NCI-H128 (cell line): ENCODE measurements around the gene KAT14.
"Not testable (repeated sequence)": the region's sequence is repeated elsewhere in the genome, so short reads cannot be mapped to it uniquely, and the experiment has no call there.

ENCODE experiments used
- DNase-seq: peaks from one replicate; lab custom pipeline; 2025; ENCODE audit not compliant: unreplicated experiment; lab: John Stamatoyannopoulos, UW

The KAT14 gene

DNA sequence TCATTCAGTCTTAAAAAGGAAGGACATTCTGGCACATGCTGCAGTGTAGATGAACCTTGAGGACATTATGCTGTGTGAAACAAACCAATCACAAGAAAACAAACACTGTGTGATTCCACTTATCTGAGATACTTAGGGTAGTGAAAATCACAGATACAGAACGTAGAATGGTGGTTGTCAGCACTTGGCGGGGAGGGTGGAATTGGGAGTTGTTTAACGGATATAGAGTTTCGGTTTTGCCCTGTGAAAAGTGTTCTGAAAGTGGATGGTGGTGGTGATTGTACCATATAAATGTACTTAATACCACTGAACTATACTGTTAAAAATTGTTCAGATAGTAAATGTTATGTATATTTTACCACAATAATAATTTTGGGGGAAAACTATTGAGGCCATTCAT is 18.4 kb downstream of the KAT14 start:
- no peak for DNase-seq

DNA sequence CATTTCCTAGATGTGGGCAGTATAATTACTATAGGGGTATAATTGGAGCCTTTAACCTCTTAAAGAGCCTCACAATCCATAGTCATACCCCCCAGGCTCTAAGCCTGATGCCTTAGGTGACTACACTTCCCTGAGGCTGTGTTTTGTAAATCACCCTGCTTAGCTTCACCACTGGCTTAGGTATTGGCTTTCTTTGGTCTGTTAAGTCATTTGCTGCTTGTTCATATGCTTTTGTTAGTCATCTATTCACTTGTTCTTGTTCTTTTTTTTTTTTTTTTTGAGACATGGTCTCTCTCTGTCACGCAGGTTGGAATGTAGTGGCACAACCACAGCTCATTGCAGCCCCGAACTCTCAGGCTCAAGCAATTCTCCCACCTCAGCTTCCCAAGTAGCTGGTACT is 26.7 kb downstream of the KAT14 start:
- DNase-seq = no peak

DNA sequence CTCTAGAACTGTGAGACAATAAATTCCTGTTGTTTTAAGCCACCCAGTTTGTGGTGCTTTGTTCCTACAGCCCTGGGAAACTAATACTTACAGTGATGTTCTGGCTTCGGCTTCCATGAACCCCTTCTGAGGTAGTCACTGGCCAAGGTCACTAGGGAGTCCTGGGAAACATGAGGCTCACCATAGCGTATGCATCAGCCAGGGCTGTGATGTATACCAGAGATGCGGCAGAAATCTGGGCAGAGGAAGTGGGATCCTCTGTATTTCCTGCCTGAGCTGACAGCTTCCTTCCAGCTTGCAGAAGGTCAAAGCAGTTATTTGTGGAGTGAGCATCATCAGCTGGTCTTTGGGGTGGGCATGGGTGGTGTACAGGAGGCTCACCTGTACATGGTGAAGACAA is 27.9 kb downstream of the KAT14 start:
- DNase-seq = no peak

- DNase-seq = no peak
Observed at GRCh38 chr20:18166241-18166881, 28.7 kb downstream of the KAT14 start.

- DNase-seq = no peak
Observed at GRCh38 chr20:18166950-18167349, 29.3 kb downstream of the KAT14 start.

GRCh38 chr20:18172379-18172778 is 34.7 kb downstream of the KAT14 start:
- no peak for DNase-seq

DNA sequence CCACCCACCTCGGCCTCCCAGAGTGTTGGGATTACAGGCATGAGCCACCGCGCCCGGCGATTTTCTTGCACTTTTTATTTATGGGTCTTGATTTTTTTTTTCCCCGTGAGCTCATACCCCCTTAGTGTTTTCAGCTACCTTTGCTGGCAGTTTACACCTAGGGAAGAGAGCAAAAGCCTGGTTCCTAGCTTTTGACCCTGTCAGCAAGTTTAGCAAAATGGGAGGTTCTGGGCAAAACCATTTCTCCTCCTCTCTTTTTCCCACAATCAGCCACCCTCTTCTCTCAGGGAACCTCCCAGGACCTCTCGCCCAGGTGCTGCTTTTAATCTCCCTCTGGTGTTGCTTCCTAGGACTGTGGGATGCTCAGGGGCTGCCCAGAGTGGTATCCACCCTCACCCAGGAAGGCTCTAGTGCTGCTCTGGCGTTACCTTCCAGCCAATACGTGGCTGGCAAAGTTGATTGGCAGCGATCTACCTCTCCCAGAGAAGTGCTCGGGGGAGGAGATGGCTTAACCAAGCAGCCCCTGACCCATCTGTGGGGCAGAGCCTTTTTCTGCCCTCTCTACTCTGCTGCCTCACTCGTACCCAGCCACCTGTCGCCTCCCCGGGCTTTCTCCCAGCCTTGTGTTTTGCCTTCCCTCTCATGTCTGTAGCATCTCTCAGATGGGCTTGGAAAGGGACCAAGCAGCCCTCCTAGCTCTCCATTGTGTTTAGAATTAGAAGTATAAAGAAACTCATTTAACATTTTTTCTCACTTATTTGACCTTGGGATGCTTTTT is 37.4 kb downstream of the KAT14 start:
- no peak for DNase-seq

- DNase-seq = no peak
Observed at GRCh38 chr20:18176318-18176785, 38.7 kb downstream of the KAT14 start.

DNA sequence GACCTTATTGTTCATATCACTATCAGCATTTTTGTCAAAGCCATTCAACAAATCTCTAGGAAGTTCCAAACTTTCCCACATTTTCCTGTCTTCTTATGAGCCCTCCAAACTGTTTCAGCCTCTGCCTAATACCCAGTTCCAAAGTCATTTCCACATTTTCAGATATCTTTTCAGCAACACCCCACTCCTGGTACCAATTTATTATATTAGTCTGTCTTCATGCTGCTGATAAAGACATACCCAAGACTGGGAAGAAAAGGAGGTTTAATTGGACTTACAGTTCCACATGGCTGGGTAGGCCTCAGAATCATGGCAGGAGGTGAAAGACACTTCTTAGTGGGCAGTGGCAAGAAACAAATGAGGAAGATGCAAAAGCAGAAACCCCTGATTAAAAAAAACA is 42.7 kb downstream of the KAT14 start:
- not testable (repeated sequence) for DNase-seq

DNA sequence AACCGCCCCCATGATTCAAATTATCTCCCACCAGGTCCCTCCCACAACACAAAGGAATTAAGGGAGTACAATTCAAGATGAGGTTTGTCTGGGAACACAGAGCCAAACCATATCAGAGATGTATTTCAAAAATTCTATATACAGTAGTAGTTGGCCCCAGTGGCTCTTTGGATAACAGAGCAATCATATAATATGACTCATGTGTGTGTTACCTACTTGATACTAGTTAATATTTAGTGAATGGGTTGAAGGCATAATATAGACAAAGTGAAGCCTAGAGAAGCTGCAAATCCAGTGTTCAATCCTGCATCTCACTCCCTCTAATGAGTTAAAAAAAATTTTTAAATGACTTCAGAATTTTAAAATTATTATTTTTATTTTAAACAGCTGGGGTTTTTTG is 43.2 kb downstream of the KAT14 start:
- DNase-seq = no peak

DNA sequence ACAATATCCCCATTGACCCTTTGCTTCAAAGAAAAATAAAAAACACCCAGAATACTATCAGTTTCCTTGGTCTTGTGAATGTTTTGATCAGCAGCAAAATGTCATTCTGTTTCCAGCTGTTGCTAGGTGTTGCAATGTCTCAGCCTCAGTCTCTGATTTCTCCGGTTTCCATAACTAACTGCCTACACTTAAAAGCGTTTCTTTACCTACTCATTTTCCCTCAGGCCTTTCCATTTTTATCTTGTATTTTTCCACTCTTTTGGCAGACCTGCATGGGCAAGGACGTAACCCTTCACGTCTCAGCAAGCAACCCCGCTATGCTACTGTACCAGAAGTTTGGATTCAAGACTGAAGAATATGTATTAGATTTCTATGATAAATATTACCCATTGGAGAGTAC is 49.4 kb downstream of the KAT14 start:
- DNase-seq = no peak

DNA sequence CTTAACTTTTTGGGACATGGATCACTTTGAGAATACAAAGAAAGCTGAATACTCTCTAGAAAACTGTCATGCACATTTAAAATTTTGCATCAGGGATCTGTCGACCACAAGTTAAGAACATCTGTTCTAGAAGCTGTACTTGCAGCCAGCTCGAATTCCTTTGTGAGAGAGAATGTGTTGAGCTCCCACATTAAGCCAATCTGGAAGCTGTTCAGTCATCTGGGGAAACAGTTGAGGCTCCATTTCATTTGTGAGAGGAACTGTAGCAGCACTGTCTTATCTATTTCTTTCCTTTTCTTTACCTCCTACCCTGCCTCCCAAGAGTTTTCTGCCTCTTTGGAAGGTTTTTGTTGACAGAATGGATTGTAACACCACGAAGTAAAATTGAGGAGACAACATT is 50.8 kb downstream of the KAT14 start:
- DNase-seq = no peak

DNA sequence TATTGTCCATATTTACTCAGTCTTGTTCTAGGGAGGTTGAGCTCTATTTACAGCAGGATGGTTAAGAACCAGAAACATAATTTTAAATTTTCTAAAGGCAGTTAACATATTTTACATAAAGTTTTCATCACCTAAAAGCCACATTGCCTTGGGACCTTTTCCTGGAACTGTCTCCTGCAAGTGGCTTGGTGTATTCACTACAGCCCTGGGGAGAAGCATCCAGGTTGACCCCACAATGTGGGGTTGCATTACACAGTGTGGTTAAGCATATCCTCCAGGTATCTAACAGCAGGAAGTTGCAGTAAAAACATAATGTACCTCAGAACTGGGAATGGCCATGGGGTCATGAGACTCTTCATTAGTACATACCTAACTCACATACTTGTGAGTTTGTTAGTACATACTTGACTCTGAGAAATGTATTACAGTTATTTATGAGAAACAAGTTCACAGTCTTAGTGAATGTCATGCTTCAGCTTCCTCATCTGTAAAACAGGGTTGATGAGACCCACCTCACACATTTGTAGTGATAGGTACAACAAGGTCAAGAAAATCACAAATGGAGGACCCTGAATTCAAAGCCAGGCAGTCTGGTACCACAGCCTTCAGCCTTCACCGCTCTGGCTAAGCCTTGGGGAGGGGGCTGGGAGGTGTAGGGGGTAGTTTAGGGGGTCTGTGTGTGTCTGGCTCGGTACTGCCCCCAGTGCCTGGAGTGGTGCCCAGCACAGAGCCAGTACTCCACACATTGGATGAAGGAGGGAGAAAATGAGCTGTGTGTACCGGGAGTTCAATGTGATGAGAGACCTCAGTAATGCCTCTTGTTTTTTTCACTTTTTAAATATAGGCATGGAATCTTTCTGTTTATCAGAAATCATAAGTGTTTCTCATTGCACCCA is 52.9 kb downstream of the KAT14 start:
- no peak for DNase-seq

DNA sequence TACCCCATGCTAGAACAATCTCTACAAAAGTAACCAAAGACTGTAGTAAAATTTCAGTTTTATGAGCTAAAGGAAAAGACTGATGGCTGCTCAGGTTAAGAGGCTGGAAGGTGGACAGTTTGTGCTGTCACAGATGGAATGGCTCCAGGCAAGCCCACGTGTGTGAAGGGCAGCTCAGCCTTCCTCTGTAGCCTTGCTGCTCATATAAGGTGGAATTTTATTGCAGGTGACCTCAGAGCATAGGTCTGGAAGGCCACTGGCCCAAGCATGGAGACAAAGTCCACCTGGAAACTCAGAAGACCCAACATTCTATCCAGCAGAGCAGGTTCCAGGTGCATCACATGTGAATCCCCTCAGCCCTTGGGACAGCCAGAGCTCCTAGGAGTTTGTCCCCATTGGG is 53.6 kb downstream of the KAT14 start:
- DNase-seq = no peak

DNA sequence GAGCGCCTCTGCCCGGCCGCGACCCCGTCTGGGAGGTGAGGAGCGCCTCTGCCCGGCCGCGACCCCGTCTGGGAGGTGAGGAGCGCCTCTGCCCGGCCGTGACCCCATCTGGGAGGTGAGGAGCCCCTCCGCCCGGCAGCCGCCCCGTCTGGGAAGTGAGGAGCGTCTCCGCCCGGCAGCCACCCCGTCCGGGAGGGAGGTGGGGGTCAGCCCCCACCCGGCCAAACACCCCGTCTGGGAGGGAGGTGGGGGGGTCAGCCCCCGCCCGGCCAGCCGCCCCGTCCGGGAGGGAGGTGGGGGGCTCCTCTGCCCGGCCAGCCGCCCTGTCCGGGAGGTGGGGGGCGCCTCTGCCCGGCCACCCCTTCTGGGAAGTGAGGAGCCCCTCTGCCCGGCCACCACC is 56.8 kb downstream of the KAT14 start:
- not testable (repeated sequence) for DNase-seq

- no peak for DNase-seq
Observed at GRCh38 chr20:18195931-18196330, 58.3 kb downstream of the KAT14 start.

GRCh38 chr20:18197382-18198070 is 59.9 kb downstream of the KAT14 start:
- DNase-seq = no peak

DNA sequence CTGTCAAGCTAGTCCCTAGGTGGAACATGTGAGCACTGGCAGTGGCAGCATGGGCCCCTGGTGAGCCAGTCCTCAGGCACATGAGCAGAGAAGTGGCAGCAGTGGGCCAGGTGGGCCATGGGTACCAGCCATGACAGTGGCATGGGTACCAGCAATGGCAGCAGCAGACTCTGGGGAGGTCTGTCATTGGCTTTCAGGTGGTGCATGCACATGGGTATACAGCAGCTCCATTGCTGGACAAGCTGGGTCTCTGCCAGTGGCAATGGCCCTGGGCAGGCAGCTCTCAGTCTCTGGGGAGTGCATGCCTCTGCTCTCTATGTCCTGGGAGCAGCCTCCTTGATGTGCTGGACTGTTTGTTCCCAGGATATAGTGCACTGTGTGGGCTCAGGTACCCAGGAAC is 65.3 kb downstream of the KAT14 start:
- no peak for DNase-seq

- DNase-seq = not testable (repeated sequence)
Observed at GRCh38 chr20:18203700-18204099, 66.0 kb downstream of the KAT14 start.

DNA sequence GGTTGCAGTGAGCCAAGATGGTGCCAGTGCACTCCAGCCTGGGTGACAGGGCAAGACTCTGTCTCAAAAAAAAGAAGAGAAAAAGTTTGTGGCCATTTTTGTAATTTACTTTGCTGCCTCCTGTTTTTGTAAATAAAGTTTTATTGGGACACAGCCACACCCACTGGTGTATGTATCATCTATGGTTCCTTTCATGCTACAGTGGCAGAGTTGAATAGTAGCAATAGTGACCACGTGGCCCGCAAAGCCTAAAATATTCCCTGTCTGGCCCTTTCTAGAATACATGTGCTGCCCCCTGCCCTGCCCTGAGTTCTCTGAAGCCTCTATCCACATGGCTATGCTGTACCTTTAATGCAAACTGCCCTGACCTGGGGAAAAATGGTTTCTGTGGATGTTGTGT is 75.3 kb downstream of the KAT14 start:
- DNase-seq = no peak

GRCh38 chr20:18215566-18215965 is 77.9 kb downstream of the KAT14 start:
- DNase-seq = no peak
